ENCODE results near the gene LTB4R2. TPM values are rescaled to one million over a fixed set of nuclear protein-coding genes. Genes with fewer than 3 reads are reported as not detected.

LTB4R2 gene
- total RNA-seq, 1 experiment from 2014 or later = 5.4 TPM

DNA sequence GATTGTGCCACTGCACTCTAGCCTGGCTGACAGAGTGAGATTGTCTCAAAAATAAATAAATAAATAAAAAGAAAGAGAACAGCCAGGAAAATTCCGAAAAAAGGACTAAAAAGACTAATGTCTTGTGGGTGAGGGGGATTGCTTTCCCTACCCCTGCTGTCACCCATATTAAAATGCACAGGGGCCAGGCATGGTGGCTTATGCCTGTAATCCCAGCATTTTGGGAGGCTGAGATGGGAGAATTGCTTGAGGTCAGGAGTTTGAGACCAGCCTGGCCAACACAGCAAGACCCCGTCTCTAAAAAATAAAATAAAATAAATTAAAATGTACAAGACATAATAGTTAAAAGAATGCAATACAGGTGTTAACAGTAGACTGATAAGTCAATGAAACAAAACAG, 16.4 kb upstream of the LTB4R2 start:
- in situ Hi-C loops (cut with HindIII; ENCODE audit: low sequenced_read_pairs) = no loop called here
- DNase-seq (ENCODE audit: low spot score) = no peak

DNA sequence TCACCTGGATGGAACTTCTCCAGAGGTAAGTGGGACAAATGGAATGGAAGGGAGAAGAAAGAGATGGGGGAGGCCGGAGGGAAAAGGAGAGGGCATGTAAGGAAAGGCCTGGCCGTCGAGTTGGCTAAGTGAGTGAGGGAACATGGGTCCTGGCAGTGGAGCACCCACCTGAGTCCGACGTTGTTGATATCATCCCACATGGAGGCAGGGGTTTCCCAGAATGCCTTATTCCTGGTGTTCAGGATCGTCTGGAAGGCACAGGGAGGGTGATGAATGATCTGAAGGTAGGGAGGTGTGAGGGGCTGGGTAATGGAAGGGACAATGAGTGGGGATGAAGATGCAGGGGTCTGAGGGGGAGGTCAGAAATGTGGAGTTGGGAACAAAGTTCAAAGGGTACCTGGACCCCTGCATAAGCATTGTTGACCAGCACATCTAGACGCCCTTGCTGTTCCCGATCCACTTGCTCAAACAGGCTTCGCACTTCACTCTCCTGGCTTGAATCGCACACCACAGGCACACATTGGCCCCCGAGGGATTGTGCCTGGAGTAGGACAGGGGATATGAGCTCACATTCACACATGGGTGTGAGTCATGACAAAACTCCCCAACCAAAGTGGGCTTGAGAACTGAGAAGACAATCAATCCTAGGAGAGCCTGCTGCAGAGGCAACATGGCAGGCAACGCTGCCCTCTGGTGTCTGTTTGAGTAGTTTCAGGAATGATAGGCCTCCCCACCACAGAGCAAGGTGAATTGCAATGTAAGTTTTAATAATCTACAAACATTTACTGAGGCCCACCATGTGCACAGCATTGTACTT, 13.4 kb upstream of the LTB4R2 start:
- DNase-seq (ENCODE audit: low spot score) = peak; percentile 59
- in situ Hi-C loops (cut with HindIII; ENCODE audit: low sequenced_read_pairs) = no loop called here

DNA sequence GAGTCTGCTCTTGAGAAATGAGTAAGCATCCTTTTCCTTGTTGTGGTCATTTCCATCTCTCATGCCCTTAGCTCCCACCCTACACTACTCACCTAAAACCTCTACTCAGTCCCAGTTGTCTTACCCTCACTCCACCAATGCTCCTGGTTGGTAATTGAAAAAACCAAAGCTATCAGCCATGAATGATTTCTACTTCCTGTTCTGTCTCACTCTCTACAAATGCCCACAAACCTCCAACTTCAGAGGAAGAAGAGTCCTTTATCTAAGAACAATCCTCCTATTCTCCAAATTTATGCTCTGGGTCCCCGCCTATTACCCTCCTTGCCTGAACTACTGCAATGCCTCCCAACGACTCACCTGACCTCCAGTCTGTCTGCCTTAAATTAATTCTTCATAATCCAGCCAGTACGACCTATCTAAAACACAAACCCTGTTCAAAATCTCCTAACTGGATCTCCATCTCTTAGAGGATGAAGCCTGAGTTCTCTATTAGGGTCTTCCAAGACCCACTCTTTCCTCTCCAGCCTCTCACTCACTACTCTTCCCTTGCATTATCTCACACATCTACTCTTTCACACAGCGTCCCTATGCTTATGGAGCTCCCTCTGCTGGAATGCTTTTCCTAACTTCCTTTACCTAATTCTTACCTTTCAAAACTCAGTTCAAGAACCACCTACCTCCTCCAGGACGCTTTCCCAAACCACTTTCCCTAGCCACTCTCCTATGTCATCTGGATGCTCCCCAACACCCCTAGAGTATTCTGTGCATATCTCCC, 12.6 kb upstream of the LTB4R2 start:
- DNase-seq (ENCODE audit: low spot score) = peak; percentile 26
- in situ Hi-C loops (cut with HindIII; ENCODE audit: low sequenced_read_pairs) = no loop called here

DNA sequence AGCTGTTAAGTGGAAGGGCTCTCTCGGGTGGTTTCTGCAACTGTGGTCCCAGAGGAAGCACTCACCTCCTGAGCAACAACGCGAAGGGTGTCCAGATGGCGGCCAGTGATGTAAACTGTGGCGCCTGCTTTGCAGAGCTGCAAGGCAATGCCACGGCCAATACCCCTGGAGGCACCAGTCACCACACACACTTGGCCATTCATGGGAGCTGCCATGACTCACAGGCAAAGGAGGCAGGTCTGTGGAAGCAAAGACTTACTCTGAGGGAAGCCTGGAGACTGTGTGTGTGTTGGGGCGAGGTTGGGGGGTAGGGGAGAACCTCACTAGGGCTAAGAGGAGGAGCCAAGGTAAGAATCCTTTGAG, 11.1 kb upstream of the LTB4R2 start:
- in situ Hi-C loops (cut with HindIII; ENCODE audit: low sequenced_read_pairs) = no loop called here
- DNase-seq (ENCODE audit: low spot score) = no peak

DNA sequence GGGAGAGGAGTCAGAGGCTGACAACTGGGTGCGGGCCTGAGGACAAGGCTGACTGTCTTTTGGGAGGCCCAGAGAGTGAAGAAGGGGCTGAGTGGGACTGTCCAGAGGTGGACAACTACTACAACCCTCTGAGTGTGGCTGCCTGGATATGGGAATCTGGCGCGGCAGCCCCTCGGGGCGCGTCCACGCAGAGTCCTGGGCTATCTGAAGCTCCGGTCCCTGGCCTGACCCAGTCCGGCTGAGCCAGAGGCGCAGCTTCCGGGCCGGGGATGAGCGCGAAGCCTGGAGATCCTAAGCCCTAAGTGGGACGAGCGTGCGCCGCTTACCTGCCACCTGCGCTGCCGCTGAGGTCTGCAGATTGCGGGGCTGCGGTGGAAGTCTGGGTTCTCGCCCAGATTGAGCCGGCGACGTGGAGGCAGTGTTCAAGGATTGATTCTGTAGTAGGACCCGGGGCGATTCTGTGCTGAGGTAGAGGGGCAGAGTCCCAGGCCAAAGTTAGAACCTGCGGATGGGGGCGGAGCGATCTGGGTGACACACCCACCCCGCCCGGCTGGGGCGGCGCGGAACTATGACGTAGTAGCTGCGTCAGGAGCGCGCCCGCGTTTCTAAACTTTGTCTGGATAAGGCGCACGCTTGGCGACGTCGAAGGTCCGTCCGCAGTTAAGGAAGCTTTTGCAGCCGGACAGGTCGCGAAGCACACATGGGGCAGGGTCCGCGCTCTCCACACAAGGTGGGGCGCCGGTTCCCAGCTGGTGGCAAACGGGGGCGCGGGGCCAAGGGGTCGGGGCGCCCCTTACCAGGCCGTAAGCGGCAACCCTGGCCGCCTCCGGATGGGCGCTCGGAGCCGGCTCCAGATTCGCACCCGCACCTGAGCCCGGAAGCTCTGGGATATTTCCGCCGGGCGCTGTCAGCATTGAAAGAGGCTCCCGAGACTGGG, 10.4 kb upstream of the LTB4R2 start, which contains the start of the genes DHRS1 and NOP9:
TSS of gene DHRS1 (minus strand) at position 526 of the 937 bp plus-strand sequence. CDS start 674 bp downstream, outside the sequence.
TSS of gene NOP9 (plus strand) at position 596 of the 937 bp plus-strand sequence. CDS start at position 701, 105 bp downstream.
- peak; percentile 88 for DNase-seq (ENCODE audit: low spot score)
- in situ Hi-C loops (cut with HindIII; ENCODE audit: low sequenced_read_pairs) = no loop called here

DNA sequence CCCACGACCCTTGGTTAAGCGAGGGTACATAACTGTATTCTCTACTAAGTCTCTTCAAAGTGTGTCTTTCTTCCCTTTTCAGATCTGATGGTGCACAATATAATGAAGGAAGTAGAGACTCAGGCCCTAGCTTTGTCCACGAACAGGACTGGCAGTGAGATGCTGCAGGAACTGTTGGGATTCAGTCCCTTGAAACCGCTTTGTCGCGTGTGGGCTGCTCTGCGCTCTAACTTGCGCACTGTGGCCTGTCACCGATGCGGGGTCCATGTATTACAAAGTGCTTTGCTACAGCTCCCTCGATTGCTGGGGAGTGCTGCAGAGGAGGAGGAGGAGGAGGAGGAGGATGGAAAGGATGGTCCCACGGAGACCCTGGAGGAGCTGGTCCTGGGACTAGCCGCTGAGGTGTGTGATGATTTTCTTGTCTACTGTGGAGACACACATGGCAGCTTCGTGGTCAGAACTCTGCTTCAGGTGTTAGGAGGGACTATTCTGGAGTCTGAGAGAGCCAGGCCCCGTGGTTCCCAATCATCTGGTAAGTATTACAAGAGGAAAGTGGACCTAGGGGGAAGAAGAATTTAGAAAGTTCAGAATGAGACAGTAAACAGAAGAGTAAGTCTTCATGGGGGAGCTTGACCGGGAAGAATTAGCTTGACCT, 9.5 kb upstream of the LTB4R2 start:
- in situ Hi-C loops (cut with HindIII; ENCODE audit: low sequenced_read_pairs) = no loop called here
- no peak for DNase-seq (ENCODE audit: low spot score)

DNA sequence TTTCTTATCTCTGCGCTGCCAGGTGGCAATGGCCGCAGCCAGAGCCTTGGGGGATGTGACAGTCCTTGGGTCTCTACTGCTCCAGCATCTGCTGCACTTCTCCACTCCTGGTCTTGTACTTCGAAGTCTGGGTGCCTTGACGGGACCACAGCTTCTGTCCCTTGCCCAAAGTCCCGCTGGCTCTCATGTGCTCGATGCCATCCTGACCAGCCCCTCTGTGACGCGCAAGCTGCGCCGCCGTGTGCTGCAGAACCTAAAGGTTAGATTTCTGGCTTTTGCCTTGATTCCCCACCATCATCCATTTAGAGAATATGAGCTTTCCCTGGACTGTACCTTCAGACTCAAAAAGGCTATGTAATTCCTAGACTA, 5.9 kb upstream of the LTB4R2 start:
- in situ Hi-C loops (cut with HindIII; ENCODE audit: low sequenced_read_pairs) = no loop called here
- DNase-seq (ENCODE audit: low spot score) = no peak

DNA sequence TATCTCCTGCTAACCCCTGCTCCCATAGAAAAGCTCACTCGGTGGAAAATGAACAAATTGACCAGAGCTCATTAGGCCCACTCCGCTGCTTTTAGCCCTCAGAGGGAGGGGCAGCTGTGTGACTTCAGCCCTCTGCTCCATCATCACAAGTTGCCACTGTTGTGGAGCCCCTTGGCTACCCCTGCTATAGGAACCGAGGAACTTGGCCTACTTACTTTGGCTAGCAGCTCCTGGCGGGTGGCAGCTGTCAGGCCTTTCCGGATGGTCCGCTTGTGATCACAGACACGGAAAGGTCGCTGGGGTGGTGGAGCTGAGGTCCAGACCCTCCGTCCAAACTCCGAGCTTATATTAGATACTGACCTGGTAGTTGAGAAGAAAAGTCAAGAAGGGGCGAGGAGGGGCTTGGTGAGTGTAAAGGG, 2.8 kb upstream of the LTB4R2 start:
- in situ Hi-C loops (cut with HindIII; ENCODE audit: low sequenced_read_pairs) = no loop called here
- no peak for DNase-seq (ENCODE audit: low spot score)

DNA sequence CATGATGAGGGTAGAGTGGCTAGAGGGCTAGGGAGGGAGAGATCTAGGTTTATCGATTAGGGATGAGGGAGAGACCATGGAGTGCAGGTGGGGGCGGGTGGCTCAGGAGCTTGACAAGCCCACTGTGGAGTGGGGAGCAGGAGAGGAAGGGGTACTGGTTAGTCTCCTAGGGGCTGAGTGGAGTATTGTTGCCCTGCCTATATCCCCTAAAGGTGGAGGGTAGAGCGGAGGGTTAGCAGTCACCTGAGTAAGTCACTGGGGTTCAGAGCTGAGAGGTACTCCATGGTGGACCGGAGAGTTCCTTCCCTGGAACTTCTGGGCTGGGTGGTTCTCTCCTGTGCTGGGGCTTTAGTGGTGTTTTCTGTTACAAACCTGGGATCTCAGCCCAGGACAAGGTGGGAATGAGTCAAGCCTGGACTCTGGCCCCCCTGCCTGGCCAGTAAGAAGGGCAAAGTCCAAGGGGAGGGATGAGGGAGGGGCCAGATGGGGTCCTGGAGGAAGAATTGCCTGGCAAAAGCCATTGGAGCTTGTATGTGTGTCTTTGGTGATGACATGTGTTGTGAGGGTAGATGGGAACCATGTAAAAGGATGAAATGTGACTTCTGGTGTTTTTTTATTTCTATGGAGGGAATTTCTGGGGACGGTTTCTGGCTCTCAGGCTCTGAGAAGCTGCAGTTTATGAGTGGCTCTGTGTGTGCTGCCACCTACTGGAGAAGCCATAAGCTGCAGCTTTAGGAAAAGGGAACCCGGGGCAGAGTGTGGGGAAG, 2.2 kb upstream of the LTB4R2 start, which contains the start of gene CIDEB:
TSS of gene CIDEB (minus strand) at position 403 of the 767 bp plus-strand sequence. CDS start at position 284, 119 bp downstream.
- peak; percentile 70 for DNase-seq (ENCODE audit: low spot score)
- in situ Hi-C loops (cut with HindIII; ENCODE audit: low sequenced_read_pairs) = no loop called here

DNA sequence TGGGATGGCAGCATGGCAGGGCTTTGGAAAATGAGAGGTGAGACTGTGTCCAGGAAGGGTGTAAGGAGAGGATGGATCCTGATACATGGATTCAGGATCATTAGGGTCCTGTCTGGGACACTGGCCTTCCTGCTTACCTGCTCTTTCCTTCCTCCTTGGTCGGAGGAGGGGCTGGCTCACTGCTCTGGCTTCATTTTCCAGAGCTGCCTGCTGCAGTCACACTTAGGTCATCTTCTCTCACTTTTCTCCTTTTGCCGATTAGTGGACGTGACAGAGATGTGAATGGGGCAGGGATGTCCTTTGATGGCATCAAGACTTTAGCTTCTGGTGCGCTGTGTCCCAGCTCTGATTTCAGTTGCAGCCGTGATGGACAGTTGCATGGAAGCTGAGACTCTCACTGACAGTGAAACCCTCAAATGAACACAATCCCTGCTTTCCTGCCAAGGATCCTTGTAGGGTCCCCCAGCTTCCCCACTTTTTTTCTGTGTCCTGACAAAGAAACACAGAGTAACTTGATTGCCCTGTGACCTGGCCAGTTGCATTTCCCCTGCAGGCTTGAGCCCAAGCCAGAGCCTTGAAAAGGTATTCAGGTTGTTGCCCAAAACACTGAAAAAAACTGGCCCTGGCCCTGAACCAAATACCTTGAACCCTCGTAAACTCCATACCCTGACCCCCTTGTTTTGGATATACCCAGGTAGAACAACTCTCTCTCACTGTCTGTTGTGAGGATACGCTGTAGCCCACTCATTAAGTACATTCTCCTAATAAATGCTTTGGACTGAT, 1.4 kb upstream of the LTB4R2 start:
- DNase-seq (ENCODE audit: low spot score) = no peak
- in situ Hi-C loops (cut with HindIII; ENCODE audit: low sequenced_read_pairs) = no loop called here

DNA sequence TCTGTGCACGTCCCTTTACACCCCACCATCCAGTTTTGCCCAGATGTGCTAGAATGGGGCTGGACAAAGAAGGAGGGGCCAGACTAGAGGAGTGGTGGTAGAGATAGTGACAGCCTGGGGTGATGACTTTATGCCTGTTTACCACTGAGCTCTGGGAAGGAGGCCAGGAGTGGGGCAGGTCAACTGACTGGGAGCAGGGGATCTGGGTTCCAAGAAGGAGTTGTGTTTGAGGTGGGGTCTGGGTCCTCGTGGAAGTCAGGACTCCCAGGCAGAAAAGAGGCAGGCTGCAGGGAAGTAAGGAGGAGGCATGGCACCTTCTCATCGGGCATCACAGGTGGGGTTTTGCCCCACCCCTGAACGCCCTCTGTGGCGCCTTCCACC, 315 bp downstream of the LTB4R2 start:
- in situ Hi-C loops (cut with HindIII; ENCODE audit: low sequenced_read_pairs) = no loop called here
- no peak for DNase-seq (ENCODE audit: low spot score)

DNA sequence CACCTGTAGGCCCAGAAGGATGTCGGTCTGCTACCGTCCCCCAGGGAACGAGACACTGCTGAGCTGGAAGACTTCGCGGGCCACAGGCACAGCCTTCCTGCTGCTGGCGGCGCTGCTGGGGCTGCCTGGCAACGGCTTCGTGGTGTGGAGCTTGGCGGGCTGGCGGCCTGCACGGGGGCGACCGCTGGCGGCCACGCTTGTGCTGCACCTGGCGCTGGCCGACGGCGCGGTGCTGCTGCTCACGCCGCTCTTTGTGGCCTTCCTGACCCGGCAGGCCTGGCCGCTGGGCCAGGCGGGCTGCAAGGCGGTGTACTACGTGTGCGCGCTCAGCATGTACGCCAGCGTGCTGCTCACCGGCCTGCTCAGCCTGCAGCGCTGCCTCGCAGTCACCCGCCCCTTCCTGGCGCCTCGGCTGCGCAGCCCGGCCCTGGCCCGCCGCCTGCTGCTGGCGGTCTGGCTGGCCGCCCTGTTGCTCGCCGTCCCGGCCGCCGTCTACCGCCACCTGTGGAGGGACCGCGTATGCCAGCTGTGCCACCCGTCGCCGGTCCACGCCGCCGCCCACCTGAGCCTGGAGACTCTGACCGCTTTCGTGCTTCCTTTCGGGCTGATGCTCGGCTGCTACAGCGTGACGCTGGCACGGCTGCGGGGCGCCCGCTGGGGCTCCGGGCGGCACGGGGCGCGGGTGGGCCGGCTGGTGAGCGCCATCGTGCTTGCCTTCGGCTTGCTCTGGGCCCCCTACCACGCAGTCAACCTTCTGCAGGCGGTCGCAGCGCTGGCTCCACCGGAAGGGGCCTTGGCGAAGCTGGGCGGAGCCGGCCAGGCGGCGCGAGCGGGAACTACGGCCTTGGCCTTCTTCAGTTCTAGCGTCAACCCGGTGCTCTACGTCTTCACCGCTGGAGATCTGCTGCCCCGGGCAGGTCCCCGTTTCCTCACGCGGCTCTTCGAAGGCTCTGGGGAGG, 985 bp downstream of the LTB4R2 start, which contains the start of gene LTB4R:
TSS of gene LTB4R (plus strand) at position 857 of the 959 bp plus-strand sequence. CDS start 4,150 bp downstream, outside the sequence.
- in situ Hi-C loops (cut with HindIII; ENCODE audit: low sequenced_read_pairs) = no loop called here
- peak; percentile 67 for DNase-seq (ENCODE audit: low spot score)

DNA sequence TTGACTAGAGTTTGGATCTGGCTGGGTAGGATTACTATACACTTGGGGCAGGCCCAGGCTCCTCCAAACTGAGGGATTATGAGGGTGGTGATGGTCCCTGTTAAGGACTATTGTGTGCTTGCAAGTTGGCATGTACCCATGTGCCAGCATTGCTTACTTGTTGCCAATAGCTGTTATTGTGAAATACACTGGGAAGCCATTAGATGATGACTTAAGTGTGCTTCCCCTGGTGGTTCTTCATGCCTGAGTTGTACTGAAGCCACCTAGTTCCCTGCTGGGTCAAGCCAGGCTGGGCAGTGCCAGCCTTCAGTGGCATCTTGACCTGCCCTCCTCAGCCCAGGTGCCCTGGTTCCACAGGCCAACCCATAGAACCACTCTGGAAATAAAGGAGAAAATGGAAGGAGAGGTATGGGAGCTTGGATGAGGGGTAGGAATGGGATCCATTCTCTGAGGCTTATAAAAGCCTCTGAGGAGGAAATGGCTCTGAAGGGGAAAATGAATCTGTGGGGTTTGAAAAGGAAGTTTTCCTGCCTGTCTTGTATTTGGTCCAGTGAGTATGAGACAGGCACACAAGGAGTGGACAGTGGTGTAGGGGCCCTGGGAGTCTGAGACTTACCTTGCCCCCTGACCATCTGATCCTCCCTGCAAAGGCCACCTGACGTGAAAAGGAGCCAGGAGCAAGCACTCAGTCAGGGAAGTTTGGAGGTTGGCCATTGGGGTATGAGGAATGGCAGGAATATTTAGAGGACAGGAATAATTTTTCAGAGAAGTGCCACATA, 2.1 kb downstream of the LTB4R2 start:
- DNase-seq (ENCODE audit: low spot score) = peak; percentile 15
- in situ Hi-C loops (cut with HindIII; ENCODE audit: low sequenced_read_pairs) = no loop called here

DNA sequence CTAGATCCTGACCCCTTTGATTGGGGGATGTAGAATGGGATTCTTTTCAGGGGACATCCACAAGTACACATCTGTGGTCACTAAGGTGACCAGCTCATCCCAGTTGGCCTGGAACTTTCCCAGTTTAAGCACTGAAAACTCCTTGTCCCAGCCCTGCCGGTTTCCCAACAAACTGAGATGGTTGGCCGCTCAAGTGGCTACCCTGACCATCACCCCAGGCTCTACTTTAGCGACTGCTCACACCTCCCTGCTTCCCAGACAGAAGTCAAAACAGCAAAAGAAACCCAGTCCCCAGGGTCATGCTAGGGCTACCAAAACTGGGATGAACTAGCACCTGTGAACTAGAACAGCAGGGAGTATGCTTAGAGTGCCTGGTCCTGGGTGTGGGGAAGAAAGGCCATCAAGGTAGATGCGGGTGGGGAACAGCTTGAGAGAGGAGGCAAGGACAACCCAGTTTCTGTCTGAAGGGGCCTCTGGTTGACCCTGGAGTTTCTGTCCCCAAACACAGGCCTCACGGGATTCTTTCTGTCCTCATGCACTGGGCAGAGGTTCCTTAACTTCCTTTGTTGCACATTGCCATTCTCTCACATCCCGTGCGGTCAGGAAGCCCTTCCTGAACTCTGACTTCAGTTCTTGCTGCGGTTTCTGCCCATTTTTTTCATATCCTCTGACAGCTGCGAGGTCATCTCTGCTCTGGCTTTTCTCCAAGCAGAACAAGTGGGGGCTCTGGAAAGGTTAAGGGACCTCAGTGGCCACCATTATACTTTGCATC, 3.0 kb downstream of the LTB4R2 start:
- DNase-seq (ENCODE audit: low spot score) = no peak
- in situ Hi-C loops (cut with HindIII; ENCODE audit: low sequenced_read_pairs) = no loop called here

DNA sequence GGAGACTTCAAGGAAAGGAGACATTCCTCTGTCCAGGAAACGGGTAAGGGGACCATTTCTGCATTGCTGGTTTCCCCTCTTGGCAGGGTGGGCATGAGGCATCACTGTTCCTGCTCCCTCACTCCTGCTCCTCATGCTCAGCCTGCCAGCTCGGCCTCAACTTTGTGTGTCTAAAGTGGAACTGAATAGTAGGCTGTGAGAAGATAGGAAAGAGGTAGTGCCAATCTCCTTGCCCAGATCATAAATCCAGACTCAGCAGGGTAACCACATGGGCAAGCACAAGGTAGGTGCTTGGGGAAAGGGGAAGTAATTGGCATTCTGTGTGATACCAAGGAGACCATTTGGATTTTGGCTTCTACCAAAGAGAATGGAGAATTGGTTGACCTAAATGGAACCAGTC, 4.0 kb downstream of the LTB4R2 start:
- in situ Hi-C loops (cut with HindIII; ENCODE audit: low sequenced_read_pairs) = no loop called here
- no peak for DNase-seq (ENCODE audit: low spot score)

All from G401 (cell line).